HepG2 (cell line): ENCODE measurements around the gene DNAJC7. TPM values are rescaled to one million over a fixed set of nuclear protein-coding genes. Genes with fewer than 3 reads are reported as not detected.

ENCODE experiments used
- ATAC-seq: fragments of 200-7000 bp; cut with Tn5 transposase; 3 replicates; pipeline ENCODE4 v1.9.1; 2020; ENCODE audit warnings: mild to moderate bottlenecking, moderate library complexity
- BruUV-seq: library from RNA; stranded (reverse); fragments of 400-500 nt; replicated peaks from 2 replicates; lab custom pipeline; 2021; lab: Mats Ljungman, UMichigan
- CTCF ChIA-PET: fragments of 300-600 bp; formaldehyde crosslinking; extraction: SDS; loops from one replicate; lab custom pipeline; 2021; ENCODE audit warnings: low total read pairs, inconsistent platforms, low intra/inter-chr PET ratio; lab: Yijun Ruan, JAX
- POLR2A ChIA-PET: fragments of 350-600 bp; sonication (Branson Sonifier 250); formaldehyde crosslinking; loops from one replicate; lab custom pipeline; 2020; ENCODE audit warnings: antibody characterized with exemption, inconsistent platforms; lab: Yijun Ruan, JAX
- DNase-seq: peaks from one replicate; pipeline ENCODE4 v3.0.0-alpha.2; 2015; ENCODE audit warnings: low spot score
- FAIRE-seq: peaks from 3 replicates; lab custom pipeline; 2011; peaks lifted over from hg19 to GRCh38; lab: Jason Lieb, UNC
- H2AFZ ChIP-seq: one replicate; pipeline ENCODE4 v1.6.1; 2011; ENCODE audit warnings: low read length, inconsistent platforms
- H3K27ac ChIP-seq: fragments of 300-600 bp; 3 replicates; pipeline ENCODE4 v1.8.0; 2011; ENCODE audit warnings: mixed run types, mild to moderate bottlenecking, mixed read lengths, low read length, inconsistent platforms; ENCODE audit not compliant: insufficient read depth; ENCODE audit errors: extremely low read length
- H3K27me3 ChIP-seq, 2 experiments: fragments of 200-600 bp in 1 of 2; 2 replicates in 1 of 2; 3 replicates in 1 of 2; pipeline versions ENCODE4 v1.6.0 to v1.8.0; 2011; ENCODE audit warnings: low read length in 2 of 2, mild to moderate bottlenecking in 2 of 2, moderate library complexity in 2 of 2, inconsistent platforms in 1 of 2; ENCODE audit not compliant: insufficient read depth in 2 of 2, control insufficient read depth in 1 of 2
- H3K36me3 ChIP-seq, 2 experiments: fragments of 200-600 bp in 1 of 2; replicated peaks in 1 of 2; 2 replicates in 1 of 2; 3 replicates in 1 of 2; pipeline versions ENCODE4 v1.5.1 to v1.8.0; 2011; ENCODE audit warnings: low read length in 2 of 2, inconsistent platforms in 1 of 2; ENCODE audit not compliant: insufficient read depth in 2 of 2, control insufficient read depth in 1 of 2
- H3K4me1 ChIP-seq: 2 replicates; pipeline ENCODE4 v1.5.1; 2012; ENCODE audit warnings: low read length, inconsistent platforms; ENCODE audit not compliant: insufficient read depth
- H3K4me2 ChIP-seq: 2 replicates; pipeline ENCODE4 v1.6.0; 2011; ENCODE audit warnings: low read depth, low read length, inconsistent platforms
- H3K4me3 ChIP-seq, 3 experiments: fragments of 200-600 bp in 1 of 3; sonication (generic), shearing (Covaris generic) in 1 of 3; replicated peaks in 1 of 3; 2 replicates each; pipeline ENCODE4 v1.5.1; 2011 to 2016; ENCODE audit warnings: low read length in 3 of 3, inconsistent platforms in 2 of 3, low read depth in 2 of 3, mild to moderate bottlenecking in 2 of 3, control low read depth in 1 of 3, mixed read lengths in 1 of 3; ENCODE audit not compliant: insufficient read depth in 1 of 3
- H3K79me2 ChIP-seq: one replicate; pipeline ENCODE4 v1.6.1; 2011; ENCODE audit warnings: low read length, inconsistent platforms; ENCODE audit not compliant: insufficient read depth
- H3K9ac ChIP-seq: 2 replicates; pipeline ENCODE4 v1.6.0; 2011; ENCODE audit warnings: mild to moderate bottlenecking, low read depth, low read length, inconsistent platforms; ENCODE audit not compliant: insufficient read depth
- H3K9me3 ChIP-seq: 2 replicates; pipeline ENCODE4 v1.5.1; 2012; ENCODE audit warnings: mild to moderate bottlenecking, low read length
- H4K20me1 ChIP-seq: 2 replicates; pipeline ENCODE4 v1.6.0; 2011; ENCODE audit warnings: inconsistent platforms, mild to moderate bottlenecking, low read length, moderate library complexity; ENCODE audit not compliant: insufficient read depth
- FOXJ3 ChIP-seq: sonication (generic); formaldehyde crosslinking; IDR thresholded peaks from 2 replicates; pipeline ENCODE4 v1.4.0; 2020; ENCODE audit warnings: missing genetic modification reagents, mild to moderate bottlenecking, borderline replicate concordance
- NFKB2 ChIP-seq: sonication (generic); formaldehyde crosslinking; IDR thresholded peaks from 2 replicates; pipeline ENCODE4 v1.4.0; 2020; ENCODE audit warnings: missing genetic modification reagents, borderline replicate concordance
- TCF7 ChIP-seq: sonication (generic); IDR thresholded peaks from 2 replicates; pipeline ENCODE4 v1.6.1; 2016; ENCODE audit warnings: antibody characterized with exemption, low read depth
- TEAD3 ChIP-seq: optimal IDR thresholded peaks from 2 replicates; pipeline ENCODE3; 2016; ENCODE audit warnings: borderline replicate concordance
- ZFX ChIP-seq: sonication (generic); formaldehyde crosslinking; IDR thresholded peaks from 2 replicates; pipeline ENCODE4 v1.4.0; 2020; ENCODE audit warnings: mild to moderate bottlenecking, low read depth, missing genetic modification reagents, moderate library complexity
- ZKSCAN5 ChIP-seq: sonication (generic); formaldehyde crosslinking; IDR thresholded peaks from 2 replicates; pipeline ENCODE4 v1.5.1; 2020; ENCODE audit warnings: mild to moderate bottlenecking, missing genetic modification reagents
- ZNF24 ChIP-seq: fragments of 450-650 bp; IDR thresholded peaks from 2 replicates; pipeline ENCODE4 v1.6.1; 2017; ENCODE audit warnings: antibody characterized with exemption, mild to moderate bottlenecking
- WGBS: methylation state at CpG from one replicate; pipeline ENCODE4 v1.1.6; 2017; ENCODE audit warnings: low lambda C conversion rate; 5-methylcytosine and 5-hydroxymethylcytosine counted together
- in situ Hi-C: cut with HindIII; loops from 2 replicates; pipeline ENCODE4 v1.10.0; 2017; ENCODE audit warnings: low pct_unique_long_range_greater_than_20kb; ENCODE audit not compliant: extremely low pct_ligation_motif_present
- intact Hi-C: fragments of 100-400 bp; cut with micrococcal nuclease; formaldehyde crosslinking; loops from one replicate; pipeline ENCODE4 v1.10.0; 2022; ENCODE audit not compliant: unreplicated experiment
- polyA plus RNA-seq, 8 experiments: library from polyadenylated mRNA; depleted of rRNA in 3 of 8; stranded (reverse) in 7 of 8; unstranded in 1 of 8; fragments of >200 nt; fragmentation: Illumina TruSeq in 4 of 8; extraction: Trizol in 4 of 8; gene quantifications; 2 replicates each; pipeline versions ENCODE4 v1.2.1 to v1.2.3, GENCODE V29; 2011 to 2016; ENCODE audit warnings: low read depth in 4 of 8, missing spikeins in 1 of 8, mixed read lengths in 1 of 8; ENCODE audit not compliant: insufficient read depth in 1 of 8
- total RNA-seq, 5 experiments: library from RNA; depleted of rRNA; stranded (reverse); fragments of >200 nt; fragmentation: Illumina TruSeq; extraction: Trizol; gene quantifications; 2 replicates each; pipeline ENCODE4 v1.2.3, GENCODE V29; 2016; ENCODE audit warnings: low read depth in 1 of 5
- TF ChIP-seq, protein P1 (sequence below): sonication (generic); formaldehyde crosslinking; IDR thresholded peaks from 2 replicates; pipeline ENCODE4 v1.5.0; 2020; ENCODE audit warnings: mild to moderate bottlenecking, missing genetic modification reagents, borderline replicate concordance
- TF ChIP-seq, protein P2 (sequence below): sonication (generic); formaldehyde crosslinking; IDR thresholded peaks from 2 replicates; pipeline ENCODE4 v1.8.0; 2022; ENCODE audit warnings: missing genetic modification reagents, low read depth, mild to moderate bottlenecking, borderline replicate concordance
- TF ChIP-seq, protein P3 (sequence below): sonication (generic); formaldehyde crosslinking; IDR thresholded peaks from 2 replicates; pipeline ENCODE4 v1.4.0; 2020; ENCODE audit warnings: missing genetic modification reagents

DNAJC7 gene
- total and polyA plus RNA-seq, 2 of the 13 experiments (the other 11 are each of a cell fraction or from before 2014, with no cell fraction given): 47.7 to 132 TPM

DNA sequence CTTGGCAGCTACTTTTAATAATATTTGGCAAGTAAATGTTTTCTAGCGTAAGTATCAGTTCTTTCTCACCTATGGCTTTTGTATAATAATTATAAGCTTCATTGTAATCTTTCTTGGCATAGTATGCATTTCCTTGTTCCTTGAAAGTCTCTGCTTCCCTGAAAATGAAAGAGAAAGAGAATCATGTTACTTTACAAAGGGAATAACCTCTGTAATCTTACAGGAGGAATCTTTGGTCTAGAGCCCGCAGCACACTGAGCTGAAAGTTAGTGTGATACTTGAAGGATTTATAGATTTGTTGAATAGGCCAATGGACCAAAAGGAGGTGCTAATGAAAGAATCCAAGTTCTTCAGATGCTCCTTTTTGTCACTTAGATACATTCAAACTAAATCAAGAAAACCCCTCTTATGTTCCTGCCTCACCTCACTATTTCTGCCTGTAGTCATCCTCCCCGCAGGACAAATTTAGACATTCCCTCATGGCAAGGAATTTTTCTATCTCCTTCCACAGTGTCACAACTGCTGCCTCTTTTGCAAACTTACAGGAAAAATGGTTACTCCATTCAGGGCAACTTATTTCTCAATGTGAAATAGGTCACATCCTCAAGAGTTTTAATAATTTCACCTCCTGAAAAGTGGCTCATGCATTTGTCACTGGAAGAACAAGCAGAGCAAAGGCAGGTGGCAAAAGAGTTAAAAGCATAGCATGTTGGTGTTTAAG, 16.7 kb downstream of the DNAJC7 start:
- no peaks in the 10 kb centered on the region for H3K9me3 ChIP-seq
- ChIA-PET CTCF (no interaction called here), POLR2A (interaction anchor here (0.5 kb wide), 1 partner anchor 17 kb away, joined by 3 read pairs; no protein-coding TSS in a partner anchor)
- peaks cover 9% of the 10 kb centered on the region for H4K20me1 ChIP-seq
- peaks cover 51% of the 10 kb centered on the region for H3K79me2 ChIP-seq
- no peak for FAIRE-seq
- H2AFZ ChIP-seq: no peak overlapping the region
- BruUV-seq: no TSS peak
- H3K4me1 ChIP-seq: peaks cover 40% of the 10 kb centered on the region
- no peak overlapping the region for H3K4me3 ChIP-seq
- intact Hi-C loops (no loop called here), in situ Hi-C loops (no loop called here)
- DNase-seq: no peak
- peaks cover 33 to 62% of the 10 kb centered on the region in 2 experiments for H3K36me3 ChIP-seq
- no peaks in the 10 kb centered on the region for H3K27me3 ChIP-seq
- WGBS: 96% methylated on average over 3 of the region's 3 CpGs
- TF ChIP-seq TCF7 (no peak), FOXJ3 (CRISPR knock-in tag) (no peak), NFKB2 (CRISPR knock-in tag) (no peak), ZFX (no peak), TEAD3 (CRISPR knock-in tag) (no peak), ZKSCAN5 (no peak), ZNF24 (no peak)
- TF ChIP-seq, protein P1, sequence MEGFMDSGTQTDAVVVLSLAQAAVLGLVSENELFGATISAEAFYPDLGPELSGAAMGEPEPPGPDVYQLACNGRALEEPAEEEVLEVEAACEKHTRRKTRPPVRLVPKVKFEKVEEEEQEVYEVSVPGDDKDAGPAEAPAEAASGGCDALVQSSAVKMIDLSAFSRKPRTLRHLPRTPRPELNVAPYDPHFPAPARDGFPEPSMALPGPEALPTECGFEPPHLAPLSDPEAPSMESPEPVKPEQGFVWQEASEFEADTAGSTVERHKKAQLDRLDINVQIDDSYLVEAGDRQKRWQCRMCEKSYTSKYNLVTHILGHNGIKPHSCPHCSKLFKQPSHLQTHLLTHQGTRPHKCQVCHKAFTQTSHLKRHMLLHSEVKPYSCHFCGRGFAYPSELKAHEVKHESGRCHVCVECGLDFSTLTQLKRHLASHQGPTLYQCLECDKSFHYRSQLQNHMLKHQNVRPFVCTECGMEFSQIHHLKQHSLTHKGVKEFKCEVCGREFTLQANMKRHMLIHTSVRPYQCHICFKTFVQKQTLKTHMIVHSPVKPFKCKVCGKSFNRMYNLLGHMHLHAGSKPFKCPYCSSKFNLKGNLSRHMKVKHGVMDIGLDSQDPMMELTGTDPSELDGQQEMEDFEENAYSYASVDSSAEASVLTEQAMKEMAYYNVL (CRISPR knock-in tag): no peak
- TF ChIP-seq, protein P2, sequence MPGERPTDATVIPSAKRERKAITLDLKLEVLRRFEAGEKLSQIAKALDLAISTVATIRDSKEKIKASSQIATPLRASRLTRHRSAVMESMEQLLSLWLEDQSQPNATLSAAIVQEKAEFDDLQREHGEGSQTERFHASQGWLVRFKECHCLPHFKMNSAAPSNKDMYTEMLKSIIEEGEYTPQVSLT: no peak
- TF ChIP-seq, protein P3, sequence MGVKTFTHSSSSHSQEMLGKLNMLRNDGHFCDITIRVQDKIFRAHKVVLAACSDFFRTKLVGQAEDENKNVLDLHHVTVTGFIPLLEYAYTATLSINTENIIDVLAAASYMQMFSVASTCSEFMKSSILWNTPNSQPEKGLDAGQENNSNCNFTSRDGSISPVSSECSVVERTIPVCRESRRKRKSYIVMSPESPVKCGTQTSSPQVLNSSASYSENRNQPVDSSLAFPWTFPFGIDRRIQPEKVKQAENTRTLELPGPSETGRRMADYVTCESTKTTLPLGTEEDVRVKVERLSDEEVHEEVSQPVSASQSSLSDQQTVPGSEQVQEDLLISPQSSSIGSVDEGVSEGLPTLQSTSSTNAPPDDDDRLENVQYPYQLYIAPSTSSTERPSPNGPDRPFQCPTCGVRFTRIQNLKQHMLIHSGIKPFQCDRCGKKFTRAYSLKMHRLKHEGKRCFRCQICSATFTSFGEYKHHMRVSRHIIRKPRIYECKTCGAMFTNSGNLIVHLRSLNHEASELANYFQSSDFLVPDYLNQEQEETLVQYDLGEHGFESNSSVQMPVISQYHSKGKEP (CRISPR knock-in tag): no peak
- H3K27ac ChIP-seq: no peak overlapping the region
- H3K9ac ChIP-seq: no peak overlapping the region
- no peak overlapping the region for H3K4me2 ChIP-seq
- no peak for ATAC-seq
